Mammary epithelial cell (primary cell): ENCODE measurements around the gene NUP93.

Source experiments
- EZH2 ChIP-seq: IDR thresholded peaks from 2 replicates; pipeline ENCODE4 v1.6.1; 2012; ENCODE audit warnings: low read length, inconsistent platforms, borderline replicate concordance
- TF ChIP-seq, protein P1 (sequence below), 2 donors: IDR thresholded peaks in 1 of 2; conservative IDR thresholded peaks in 1 of 2; 2 replicates each; pipeline ENCODE4 v1.5.1; 2011 to 2012; ENCODE audit warnings: inconsistent platforms in 2 of 2, low read length in 2 of 2, mild to moderate bottlenecking in 2 of 2, control low read depth in 1 of 2, low read depth in 1 of 2; ENCODE audit not compliant: insufficient read depth in 1 of 2; ENCODE audit errors: extremely low read depth in 1 of 2

GRCh38 chr16:56832768-56833167, 102.8 kb downstream of the NUP93 start:
- TF ChIP-seq, protein P1, sequence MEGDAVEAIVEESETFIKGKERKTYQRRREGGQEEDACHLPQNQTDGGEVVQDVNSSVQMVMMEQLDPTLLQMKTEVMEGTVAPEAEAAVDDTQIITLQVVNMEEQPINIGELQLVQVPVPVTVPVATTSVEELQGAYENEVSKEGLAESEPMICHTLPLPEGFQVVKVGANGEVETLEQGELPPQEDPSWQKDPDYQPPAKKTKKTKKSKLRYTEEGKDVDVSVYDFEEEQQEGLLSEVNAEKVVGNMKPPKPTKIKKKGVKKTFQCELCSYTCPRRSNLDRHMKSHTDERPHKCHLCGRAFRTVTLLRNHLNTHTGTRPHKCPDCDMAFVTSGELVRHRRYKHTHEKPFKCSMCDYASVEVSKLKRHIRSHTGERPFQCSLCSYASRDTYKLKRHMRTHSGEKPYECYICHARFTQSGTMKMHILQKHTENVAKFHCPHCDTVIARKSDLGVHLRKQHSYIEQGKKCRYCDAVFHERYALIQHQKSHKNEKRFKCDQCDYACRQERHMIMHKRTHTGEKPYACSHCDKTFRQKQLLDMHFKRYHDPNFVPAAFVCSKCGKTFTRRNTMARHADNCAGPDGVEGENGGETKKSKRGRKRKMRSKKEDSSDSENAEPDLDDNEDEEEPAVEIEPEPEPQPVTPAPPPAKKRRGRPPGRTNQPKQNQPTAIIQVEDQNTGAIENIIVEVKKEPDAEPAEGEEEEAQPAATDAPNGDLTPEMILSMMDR (conservative IDR thresholded peaks at IDR 0.05 in 1 of 2, IDR thresholded peaks at IDR 0.05 in 1 of 2; ENCODE audit: extremely low read depth in 1 of 2, insufficient read depth in 1 of 2, low read depth in 1 of 2, low read length in 2 of 2): no peak
- no peak for TF ChIP-seq EZH2
